Measurements from ENCODE around the gene YPEL2. TPM values are rescaled to one million over a fixed set of nuclear protein-coding genes. Genes with fewer than 3 reads are reported as not detected.

The YPEL2 gene, protein sequence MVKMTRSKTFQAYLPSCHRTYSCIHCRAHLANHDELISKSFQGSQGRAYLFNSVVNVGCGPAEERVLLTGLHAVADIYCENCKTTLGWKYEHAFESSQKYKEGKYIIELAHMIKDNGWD
- 10 to 100 TPM in 4 of 6 experiments, 1 to 10 TPM in 2; 9.2 to 23.3 (median 15.2) TPM for total RNA-seq
- long read RNA-seq, full-length matches to known transcripts, result 4 of 5 reads
- long read RNA-seq, partial matches to known transcripts, result 0 of 5 reads
- long read RNA-seq, other reads (novel, unspliced or antisense), result 1 of 5 reads

GRCh38 chr17:59331129-59331928 is at the start of gene YPEL2:
TSS of gene YPEL2 (plus strand) at chr17:59331655. CDS start at chr17:59353410, 21,755 bp downstream.
- Histone ChIP-seq H3K4me1 (peaks cover 0 to 62% (median 29%) of the 10 kb centered on the region in 4 donors), H3K4me3 (peak within 1 kb of the TSS; percentile 94 to 95 (median 94)), H3K27me3 (no peaks in the 10 kb centered on the region), H3K27ac (peak within 1 kb of the TSS; percentile 94 to 98 (median 96)), H3K9me3 (no peaks in the 10 kb centered on the region), H3K36me3 (no peaks in the 10 kb centered on the region)
- peak; percentile 73 to 91 (median 81) for ATAC-seq
- TF ChIP-seq POLR2A (IDR thresholded peaks at IDR 0.05) (peak; percentile 90), CTCF (IDR thresholded peaks at IDR 0.05) (no peak)
- intact Hi-C loops (cut with DNase I), result loop anchor here (5.0 kb wide), 2 partner anchors 41 to 106 kb away; no protein-coding TSS in a partner anchor
- peak; percentile 99 for DNase-seq
- 0% methylated on average over 10 of the region's 71 CpGs for WGBS (ENCODE audit: insufficient coverage, low coverage, low lambda C conversion rate, missing lambda C conversion rate)

DNA sequence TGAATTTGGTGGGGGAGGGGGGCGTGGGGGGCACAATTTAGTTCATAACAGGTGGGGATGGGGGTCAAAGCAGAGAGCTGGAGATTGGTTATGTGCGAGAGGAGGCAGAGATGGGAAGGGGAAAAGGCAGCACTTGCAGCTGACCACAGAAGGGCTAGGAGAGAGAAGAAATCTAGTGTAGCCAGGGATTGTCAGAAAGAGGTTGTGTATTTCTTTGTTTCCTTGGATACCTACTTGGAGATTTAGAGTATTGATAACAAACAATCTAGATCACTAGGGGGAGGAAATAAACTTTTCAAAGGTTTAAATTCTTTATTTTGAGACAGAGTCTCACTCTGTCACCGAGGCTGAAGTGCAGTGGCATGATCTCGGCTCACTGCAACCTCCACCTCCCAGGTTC is 47.1 kb upstream of the YPEL2 start:
- intact Hi-C loops (cut with DNase I), result no loop called here
- Histone ChIP-seq H3K27ac (no peak overlapping the region), H3K4me3 (no peak overlapping the region), H3K27me3 (no peaks in the 10 kb centered on the region), H3K36me3 (no peaks in the 10 kb centered on the region), H3K4me1 (no peaks in the 10 kb centered on the region), H3K9me3 (no peaks in the 10 kb centered on the region)
- WGBS (ENCODE audit: insufficient coverage, low coverage, low lambda C conversion rate, missing lambda C conversion rate), result 70% methylated on average over 4 of the region's 4 CpGs
- ATAC-seq, result no peak
- no peak for TF ChIP-seq POLR2A (IDR thresholded peaks at IDR 0.05)
- TF ChIP-seq CTCF (IDR thresholded peaks at IDR 0.05), result no peak
- no peak for DNase-seq

GRCh38 chr17:59287452-59287851 is 44.0 kb upstream of the YPEL2 start:
- Histone ChIP-seq H3K4me1 (no peaks in the 10 kb centered on the region), H3K4me3 (no peak overlapping the region), H3K36me3 (no peaks in the 10 kb centered on the region), H3K27ac (no peak overlapping the region), H3K9me3 (no peaks in the 10 kb centered on the region), H3K27me3 (no peaks in the 10 kb centered on the region)
- TF ChIP-seq POLR2A (IDR thresholded peaks at IDR 0.05) (no peak), CTCF (IDR thresholded peaks at IDR 0.05) (no peak)
- intact Hi-C loops (cut with DNase I), result no loop called here
- ATAC-seq (peak; percentile 9 to 70 (median 64)), DNase-seq (no peak)
- 55% methylated on average over 1 of the region's 1 CpG for WGBS (ENCODE audit: insufficient coverage, low coverage, low lambda C conversion rate, missing lambda C conversion rate)

DNA sequence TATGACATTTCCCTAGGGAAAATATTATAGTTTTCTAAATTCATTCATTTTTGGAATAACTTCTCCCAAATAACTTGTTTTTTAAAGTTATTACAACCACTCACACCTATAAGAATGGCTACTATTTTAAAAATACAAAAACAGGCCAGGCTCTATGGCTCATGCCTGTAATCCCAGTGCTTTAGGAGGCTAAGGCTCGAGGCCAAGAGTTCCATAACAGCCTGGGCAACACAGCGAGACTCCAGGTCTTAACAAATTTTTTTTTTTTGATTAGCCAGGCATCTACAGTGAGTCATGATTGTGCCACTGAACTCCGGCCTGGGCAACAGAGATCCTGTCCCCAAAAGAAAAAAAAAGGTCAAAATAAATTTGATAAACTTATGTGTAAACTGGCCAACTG is 43.6 kb upstream of the YPEL2 start:
- Histone ChIP-seq H3K4me3 (no peak overlapping the region), H3K36me3 (no peaks in the 10 kb centered on the region), H3K9me3 (no peaks in the 10 kb centered on the region), H3K27me3 (no peaks in the 10 kb centered on the region), H3K4me1 (no peaks in the 10 kb centered on the region), H3K27ac (no peak overlapping the region)
- intact Hi-C loops (cut with DNase I), result no loop called here
- no peak for ATAC-seq
- no peak for TF ChIP-seq POLR2A (IDR thresholded peaks at IDR 0.05)
- TF ChIP-seq CTCF (IDR thresholded peaks at IDR 0.05), result no peak
- no peak for DNase-seq
- 86% methylated on average over 3 of the region's 3 CpGs for WGBS (ENCODE audit: insufficient coverage, low coverage, low lambda C conversion rate, missing lambda C conversion rate)
